H1 (cell line): Measurements from ENCODE around the gene SPAG16.

Experiments
- ATF3 ChIP-seq: IDR thresholded peaks from 2 replicates; pipeline ENCODE4 v1.6.1; 2011; ENCODE audit warnings: low read depth, mild to moderate bottlenecking, low read length; ENCODE audit not compliant: insufficient read depth
- BACH1 ChIP-seq: IDR thresholded peaks from 2 replicates; pipeline ENCODE4 v1.6.1; 2012; ENCODE audit warnings: low read length, improper control_type of control experiment
- CHD2 ChIP-seq: IDR thresholded peaks from 2 replicates; pipeline ENCODE4 v1.6.1; 2012; ENCODE audit warnings: low read length, improper control_type of control experiment
- CTCF ChIP-seq, 3 experiments: IDR thresholded peaks; 1 replicate in 2 of 3; 2 replicates in 1 of 3; pipeline versions ENCODE4 v1.5.1 to v1.6.1; 2011; ENCODE audit warnings: low read length in 3 of 3, mild to moderate bottlenecking in 3 of 3, inconsistent platforms in 2 of 3, low read depth in 1 of 3, moderate library complexity in 1 of 3; ENCODE audit not compliant: insufficient read depth in 1 of 3; ENCODE audit errors: control extremely low read depth in 1 of 3
- EZH2 ChIP-seq: fragments of 200-600 bp; sonication (generic); IDR thresholded peaks from 2 replicates; pipeline ENCODE4 v1.7.1; 2012; ENCODE audit warnings: low read depth, mild to moderate bottlenecking, moderate library complexity, low read length, inconsistent platforms; ENCODE audit not compliant: severe bottlenecking
- JUN ChIP-seq: IDR thresholded peaks from 2 replicates; pipeline ENCODE4 v1.6.1; 2011; ENCODE audit warnings: low read depth, mild to moderate bottlenecking, improper control_type of control experiment, low read length
- POLR2A ChIP-seq, 2 experiments: IDR thresholded peaks; 1 replicate in 1 of 2; 2 replicates in 1 of 2; pipeline ENCODE4 v1.6.1; 2011; ENCODE audit warnings: low read depth in 2 of 2, low read length in 2 of 2, mild to moderate bottlenecking in 2 of 2; ENCODE audit errors: control extremely low read depth in 1 of 2
- POLR2AphosphoS5 ChIP-seq: IDR thresholded peaks from 2 replicates; pipeline ENCODE4 v1.6.1; 2011; ENCODE audit warnings: low read depth, low read length
- RNF2 ChIP-seq: fragments of 200-900, 300-1000 bp; sonication (generic); IDR thresholded peaks from 2 replicates; pipeline ENCODE4 v1.7.1; 2016; ENCODE audit warnings: borderline replicate concordance, low read depth, mild to moderate bottlenecking, antibody characterized with exemption, low read length; ENCODE audit not compliant: poor library complexity, severe bottlenecking; ENCODE audit errors: missing control alignments
- SP1 ChIP-seq: IDR thresholded peaks from 2 replicates; pipeline ENCODE4 v1.6.1; 2011; ENCODE audit warnings: low read depth, low read length
- SRF ChIP-seq: IDR thresholded peaks from 2 replicates; pipeline ENCODE4 v1.6.1; 2011; ENCODE audit warnings: mild to moderate bottlenecking, low read depth, low read length, moderate library complexity
- USF2 ChIP-seq: IDR thresholded peaks from 2 replicates; pipeline ENCODE4 v1.6.1; 2011; ENCODE audit warnings: low read length, improper control_type of control experiment
- YY1 ChIP-seq: IDR thresholded peaks from 2 replicates; pipeline ENCODE4 v1.6.1; 2011; ENCODE audit warnings: low read depth, mild to moderate bottlenecking, low read length
- ZNF274 ChIP-seq: IDR thresholded peaks from 2 replicates; pipeline ENCODE4 v1.7.0; 2012; ENCODE audit warnings: low read length, borderline replicate concordance; ENCODE audit errors: extremely low read depth

GRCh38 chr2:213991453-213992108 is 707.3 kb downstream of the SPAG16 start:
- TF ChIP-seq BACH1, result no peak
- TF ChIP-seq YY1, result no peak
- no peak for TF ChIP-seq CTCF (IDR thresholded peaks at IDR 0.05; ENCODE audit: control extremely low read depth in 1 of 3, insufficient read depth in 1 of 3, low read depth in 1 of 3, low read length in 3 of 3)
- no peak for TF ChIP-seq POLR2AphosphoS5
- no peak for TF ChIP-seq POLR2A (IDR thresholded peaks at IDR 0.05; ENCODE audit: control extremely low read depth in 1 of 2, low read depth in 2 of 2, low read length in 2 of 2)
- no peak for TF ChIP-seq EZH2
- TF ChIP-seq ZNF274, result no peak
- no peak for TF ChIP-seq ATF3
- TF ChIP-seq SRF, result no peak
- TF ChIP-seq SP1, result no peak
- TF ChIP-seq USF2, result no peak
- no peak for TF ChIP-seq JUN
- TF ChIP-seq CHD2, result no peak
- TF ChIP-seq RNF2, result no peak
